ENCODE measurements around the gene PNPLA3.

Gene PNPLA3

GRCh38 chr22:43923631-43924464 lies at the start of gene PNPLA3:
Gene PNPLA3 (plus strand): TSS chr22:43923805. CDS start chr22:43923912, 107 bp downstream.
- DNase-seq (ENCODE audit: low read depth in 2 of 2): peak; percentile 55 to 75

- DNase-seq (ENCODE audit: low read depth in 2 of 2): no peak
These were observed 46.6 kb upstream of the PNPLA3 start for GRCh38 chr22:43876866-43877509.

DNA sequence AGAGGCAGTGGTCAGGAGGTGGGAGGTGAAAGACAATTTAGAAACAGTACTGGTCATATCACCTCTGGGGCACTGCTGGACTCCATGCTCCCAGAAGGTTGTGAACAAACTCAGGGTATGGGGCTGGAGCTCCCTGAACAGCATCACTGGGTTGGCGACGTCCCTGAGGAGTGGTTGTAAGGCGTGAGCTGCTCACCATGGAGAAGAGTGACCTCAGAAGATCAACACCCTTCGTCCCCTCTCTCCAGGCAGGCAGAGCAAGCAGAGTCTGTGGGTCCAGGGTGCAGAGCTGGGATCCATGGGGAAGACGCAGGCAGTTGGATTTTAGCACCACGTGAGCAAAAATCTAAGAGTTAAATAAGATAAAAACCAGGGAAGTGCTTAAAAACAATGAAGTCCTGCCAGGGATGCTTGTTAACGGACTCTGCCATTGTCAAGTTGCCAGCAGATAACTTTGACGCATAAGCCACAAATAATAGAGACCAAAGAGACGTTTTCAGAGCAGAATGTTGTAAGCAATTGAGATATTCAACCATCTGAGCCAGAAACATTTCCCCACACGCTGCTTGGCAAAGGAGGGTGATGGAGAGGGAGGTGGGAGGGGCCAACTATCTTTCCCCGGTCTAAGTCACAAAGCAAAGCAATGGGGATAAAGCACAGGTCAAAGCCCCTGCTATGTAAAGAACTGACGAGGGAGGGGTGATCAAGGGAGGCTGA lies 45.4 kb upstream of the PNPLA3 start:
- no peak for DNase-seq (ENCODE audit: low read depth in 2 of 2)

DNA sequence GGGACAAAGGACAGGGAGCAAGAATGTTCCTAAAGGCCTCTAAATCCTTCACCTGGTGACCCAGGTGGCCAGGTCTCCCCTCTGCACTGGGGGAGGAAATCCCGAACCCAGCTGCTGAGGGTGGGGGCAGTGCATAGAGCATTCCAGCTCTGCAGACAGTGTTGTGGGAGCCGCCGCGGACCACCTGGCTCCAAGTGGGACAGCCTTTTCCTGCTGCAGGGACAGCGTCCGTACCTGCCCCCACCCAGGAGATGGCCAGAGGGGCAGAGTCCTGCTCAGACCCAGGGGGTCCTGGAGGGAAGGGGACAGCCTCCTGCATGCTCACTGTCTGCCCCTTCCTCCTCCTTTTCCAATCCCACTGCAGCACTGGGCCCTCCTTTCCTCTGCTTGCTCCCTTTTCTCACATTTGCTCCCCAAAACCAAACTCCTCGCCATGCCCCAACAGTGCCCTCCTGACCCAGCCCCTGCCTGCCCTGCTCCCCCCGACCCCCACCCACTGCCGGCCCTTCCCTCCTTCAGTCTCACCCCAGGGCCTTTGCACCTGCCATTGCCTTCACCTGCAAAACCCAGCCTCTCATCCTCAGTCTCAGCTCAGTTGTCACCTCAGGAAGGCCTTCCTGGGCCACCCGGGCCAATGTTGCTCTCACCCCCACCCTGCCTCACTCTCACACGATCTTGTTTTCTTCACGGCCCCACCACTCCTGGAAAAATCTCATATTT lies 44.6 kb upstream of the PNPLA3 start:
- no peak for DNase-seq (ENCODE audit: low read depth in 2 of 2)

GRCh38 chr22:43879901-43880540 lies 43.6 kb upstream of the PNPLA3 start:
- DNase-seq (ENCODE audit: low read depth in 2 of 2): no peak

- DNase-seq (ENCODE audit: low read depth in 2 of 2): no peak
These were observed 43.0 kb upstream of the PNPLA3 start for GRCh38 chr22:43880541-43880991.

DNA sequence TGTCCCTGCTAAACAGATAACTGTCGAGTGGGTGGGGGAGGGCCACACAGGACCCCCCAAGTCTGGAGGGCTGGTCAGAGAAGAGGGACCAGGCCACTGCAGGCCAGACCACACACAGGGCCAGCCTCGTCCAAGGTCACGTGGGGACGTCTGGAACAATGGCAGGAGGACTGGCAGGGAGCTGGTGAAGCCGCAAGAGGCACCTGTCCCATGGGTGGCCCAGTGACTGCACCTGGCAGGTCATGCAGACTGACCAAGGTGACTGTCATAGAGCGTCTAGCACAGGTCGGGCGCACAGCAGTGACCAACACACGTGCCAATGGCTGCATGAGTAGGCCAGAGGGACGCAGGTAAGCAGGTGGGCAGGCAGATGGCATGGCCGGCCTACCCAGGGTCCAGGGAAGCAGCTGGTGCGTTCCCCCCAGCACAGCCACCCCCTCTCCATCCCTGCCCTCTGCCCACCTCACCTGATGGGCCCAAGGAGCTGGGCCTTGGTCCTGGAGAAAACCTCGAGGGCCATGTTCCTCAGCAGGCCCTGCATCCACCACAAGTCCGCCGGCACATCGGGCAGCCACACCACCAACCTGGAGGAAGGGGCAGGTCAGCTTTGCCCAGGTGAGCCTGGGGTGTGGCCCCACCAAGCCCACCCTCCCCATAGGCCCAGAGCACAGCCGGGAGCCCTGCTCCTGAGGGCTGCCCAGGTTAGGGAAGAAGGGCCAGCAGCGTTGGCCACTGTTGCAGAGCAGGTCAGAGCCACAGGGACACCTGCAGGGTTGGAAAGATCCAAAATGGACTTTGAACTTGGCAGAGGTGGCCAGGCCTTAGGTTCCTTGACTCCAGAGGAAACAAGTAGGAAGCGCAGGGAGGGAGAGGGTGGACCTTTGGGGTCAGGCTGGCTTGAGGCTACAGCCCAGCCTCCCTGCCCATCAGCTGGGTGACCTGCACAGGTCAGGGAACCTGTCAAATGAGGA lies 42.2 kb upstream of the PNPLA3 start:
- DNase-seq (ENCODE audit: low read depth in 2 of 2): no peak

GRCh38 chr22:43882122-43882767 lies 41.4 kb upstream of the PNPLA3 start:
- no peak for DNase-seq (ENCODE audit: low read depth in 2 of 2)

- peak in 1 of 2 experiments; percentile 31 for DNase-seq (ENCODE audit: low read depth in 2 of 2)
These were observed 40.5 kb upstream of the PNPLA3 start for GRCh38 chr22:43883012-43883661.

GRCh38 chr22:43883719-43884415 lies 39.7 kb upstream of the PNPLA3 start:
- no peak for DNase-seq (ENCODE audit: low read depth in 2 of 2)

DNA sequence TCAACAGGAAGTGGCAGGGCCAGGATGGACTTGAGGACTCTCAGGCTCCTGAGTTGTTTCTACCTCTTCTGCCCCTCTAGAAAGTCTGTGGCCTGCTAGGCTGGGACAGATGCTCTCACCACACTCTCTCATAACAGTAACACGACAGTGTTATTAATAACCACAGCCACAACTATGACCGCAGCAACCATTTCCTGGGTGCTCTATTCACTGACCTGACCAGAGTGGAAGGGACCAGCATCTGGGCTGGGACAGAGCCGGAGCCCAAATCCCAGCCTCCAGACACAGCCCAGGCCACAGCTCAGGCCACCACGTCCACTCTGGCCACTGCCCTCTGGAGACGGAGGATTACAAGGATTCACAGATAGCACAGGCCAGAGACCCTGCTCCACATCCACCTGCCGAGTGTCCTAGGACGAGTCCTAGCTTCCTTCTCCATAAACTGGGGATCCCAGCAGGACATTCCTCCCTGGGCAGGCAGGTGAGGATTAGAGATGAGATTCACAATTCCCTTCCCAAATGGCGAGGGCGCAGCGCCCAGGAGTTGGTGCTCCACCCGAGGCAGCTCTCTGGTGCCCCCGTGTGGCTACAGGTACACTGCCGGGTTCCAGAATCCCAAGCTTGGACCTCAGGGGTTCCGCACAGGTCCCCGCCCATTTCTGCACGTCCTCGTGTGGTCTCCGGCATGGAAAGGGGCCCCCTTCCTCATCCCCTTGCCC lies 38.8 kb upstream of the PNPLA3 start:
- DNase-seq (ENCODE audit: low read depth in 2 of 2): peak in 1 of 2 experiments; percentile 66

DNA sequence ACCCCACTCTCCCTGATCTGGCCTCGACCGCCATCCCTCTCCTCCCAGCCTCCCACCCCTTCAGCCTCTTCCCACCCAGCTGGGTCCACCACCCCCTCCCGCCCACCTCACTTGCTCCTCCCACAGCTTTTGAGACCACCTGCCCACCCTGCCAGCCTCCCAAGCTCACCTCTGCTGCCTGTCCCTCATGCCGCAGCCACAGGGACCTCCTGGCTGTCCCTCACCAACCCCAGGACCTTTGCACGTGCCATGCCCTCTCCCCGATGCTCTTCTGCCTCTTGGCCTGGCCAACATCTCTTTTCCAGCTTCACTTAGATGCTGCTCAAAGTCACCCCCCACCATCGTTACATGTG lies 38.3 kb upstream of the PNPLA3 start:
- DNase-seq (ENCODE audit: low read depth in 2 of 2): no peak

- no peak for DNase-seq (ENCODE audit: low read depth in 2 of 2)
These were observed 37.8 kb upstream of the PNPLA3 start for GRCh38 chr22:43885786-43886185.

DNA sequence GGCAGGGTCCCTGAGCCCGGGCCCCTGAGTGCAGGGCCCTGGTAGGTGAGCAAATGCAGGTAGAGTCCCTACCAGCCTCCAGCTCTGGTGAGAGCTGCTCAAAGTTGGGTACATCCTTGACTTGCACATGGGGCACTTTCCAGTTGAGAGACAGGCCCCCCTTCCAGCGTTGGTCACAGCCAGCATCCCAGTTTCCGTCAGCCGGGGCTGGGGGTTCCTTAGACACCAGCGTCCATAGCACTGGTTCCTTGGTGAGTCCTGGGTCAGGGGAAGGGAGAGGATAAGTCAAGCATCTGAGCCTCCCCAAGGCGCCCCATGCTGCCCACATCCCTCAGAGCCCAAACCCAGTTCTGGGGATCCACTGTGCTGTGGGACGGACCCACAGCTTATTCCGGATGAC lies 37.4 kb upstream of the PNPLA3 start:
- DNase-seq (ENCODE audit: low read depth in 2 of 2): no peak

GRCh38 chr22:43887391-43887790 lies 36.2 kb upstream of the PNPLA3 start:
- no peak for DNase-seq (ENCODE audit: low read depth in 2 of 2)

GRCh38 chr22:43888740-43889139 lies 34.9 kb upstream of the PNPLA3 start:
- no peak for DNase-seq (ENCODE audit: low read depth in 2 of 2)

DNA sequence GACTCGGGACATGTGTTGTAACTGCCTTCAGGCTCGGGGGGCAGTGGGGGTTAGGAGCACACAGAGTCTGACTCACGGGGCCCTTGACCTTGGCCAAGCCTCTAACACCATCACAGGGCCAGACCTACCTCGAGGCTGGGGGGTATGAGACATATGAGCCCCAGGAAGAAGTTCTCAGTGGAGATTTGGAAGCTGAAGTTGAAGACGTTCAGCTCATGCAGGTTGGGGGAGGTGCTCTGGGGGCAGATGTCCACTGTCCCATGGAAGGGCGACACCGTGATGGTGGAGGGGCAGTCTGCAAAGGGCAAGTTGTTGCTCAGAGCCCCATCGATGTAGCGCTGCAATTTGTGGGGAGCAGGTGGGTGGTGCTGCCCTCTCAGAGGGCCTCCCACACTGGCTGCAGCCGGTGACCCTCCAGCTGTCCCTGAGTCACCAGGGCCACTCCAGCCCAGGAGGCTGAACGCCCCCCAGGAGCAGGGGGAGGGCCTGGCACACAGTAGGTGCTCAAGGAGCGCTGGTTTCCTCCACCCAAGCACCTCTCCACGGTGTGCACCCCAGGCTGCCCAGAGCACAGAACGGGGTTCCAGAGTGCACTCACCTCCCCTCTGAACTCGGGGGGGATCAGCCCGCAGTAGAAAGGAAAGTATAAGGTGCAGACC lies 34.3 kb upstream of the PNPLA3 start:
- DNase-seq (ENCODE audit: low read depth in 2 of 2): no peak
